Inferior parietal cortex (tissue), 1 donor: ENCODE data around the gene TES.
"Not testable (repeated sequence)": the region's sequence is repeated elsewhere in the genome, so short reads cannot be mapped to it uniquely, and the experiment has no call there.

Experiments used
- DNase-seq: peaks from one replicate; pipeline ENCODE4 v3.0.0-alpha.2; 2016; ENCODE audit errors: extremely low spot score

The TES gene

DNA sequence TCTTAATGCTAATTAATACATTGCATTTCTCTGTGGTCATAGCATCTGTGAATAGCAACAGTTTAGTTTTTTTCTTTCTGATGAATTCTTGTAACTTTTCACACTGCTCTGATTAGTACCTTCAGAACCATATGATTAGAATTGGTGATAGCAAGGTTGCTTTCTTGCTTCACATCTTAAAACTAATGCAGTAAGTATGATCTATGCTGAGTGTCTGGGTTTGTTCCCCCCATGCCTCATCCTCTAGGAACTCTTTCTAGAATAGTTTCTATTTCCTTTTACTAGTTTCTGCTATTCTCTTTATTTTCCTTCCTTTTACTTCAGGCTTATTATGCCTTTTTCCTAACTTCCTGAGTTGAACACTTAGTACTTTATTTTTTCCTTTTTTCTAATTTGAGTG, 32.4 kb downstream of the TES start:
- DNase-seq: no peak

DNA sequence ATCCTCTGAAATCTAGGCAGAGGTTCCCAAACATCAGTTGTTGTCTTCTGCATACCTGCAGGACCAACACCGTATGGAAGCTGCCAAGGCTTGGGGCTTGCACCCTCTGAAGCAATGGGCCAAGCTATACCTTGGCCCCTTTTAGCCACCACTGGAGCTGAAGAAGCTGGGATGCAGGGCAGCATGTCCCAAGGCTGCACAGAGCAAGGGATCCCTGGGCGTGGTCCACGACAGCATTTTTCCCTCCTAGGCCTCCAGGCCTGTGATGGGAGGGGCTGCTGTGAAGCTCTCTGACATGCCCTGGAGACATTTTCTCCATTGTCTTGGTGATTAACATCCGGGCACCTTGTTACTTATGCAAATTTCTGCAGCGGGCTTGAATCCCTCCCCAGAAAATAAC, 34.5 kb downstream of the TES start:
- DNase-seq: not testable (repeated sequence)

DNA sequence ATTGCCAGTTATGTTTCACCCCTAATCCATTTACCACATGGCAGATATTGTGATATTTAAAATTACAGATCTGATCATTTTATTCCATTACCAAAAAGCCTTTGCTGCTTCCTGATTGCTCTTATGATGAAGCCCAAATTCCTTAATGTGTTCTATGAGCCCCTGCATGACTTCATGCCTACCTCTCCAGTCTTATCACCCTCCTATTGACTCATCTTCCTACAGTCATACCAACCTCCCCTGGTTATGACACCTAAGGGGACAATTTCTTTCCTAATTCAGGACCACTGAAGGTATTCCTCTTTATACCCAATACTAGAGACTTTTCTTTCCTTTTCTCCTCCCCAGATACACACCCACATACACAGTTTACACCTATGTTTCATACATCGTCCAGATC, 36.0 kb downstream of the TES start:
- no peak for DNase-seq

DNA sequence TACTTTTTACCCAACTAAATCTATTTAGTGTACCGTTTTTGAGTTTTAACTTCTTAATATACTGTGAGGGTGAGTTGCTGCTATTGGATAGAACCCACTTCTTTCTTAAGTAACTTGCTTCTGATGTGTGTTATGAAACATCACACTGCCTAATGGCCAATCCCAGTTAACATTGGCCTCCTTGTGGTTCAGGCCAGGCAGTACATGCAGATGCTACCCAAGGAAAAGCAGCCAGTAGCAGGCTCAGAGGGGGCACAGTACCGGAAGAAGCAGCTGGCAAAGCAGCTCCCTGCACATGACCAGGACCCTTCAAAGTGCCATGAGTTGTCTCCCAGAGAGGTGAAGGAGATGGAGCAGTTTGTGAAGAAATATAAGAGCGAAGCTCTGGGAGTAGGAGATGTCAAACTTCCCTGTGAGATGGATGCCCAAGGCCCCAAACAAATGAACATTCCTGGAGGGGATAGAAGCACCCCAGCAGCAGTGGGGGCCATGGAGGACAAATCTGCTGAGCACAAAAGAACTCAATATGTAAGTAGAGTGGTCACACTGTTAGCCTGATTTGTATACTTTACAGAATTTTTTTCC, 39.7 kb downstream of the TES start:
- DNase-seq: no peak

DNA sequence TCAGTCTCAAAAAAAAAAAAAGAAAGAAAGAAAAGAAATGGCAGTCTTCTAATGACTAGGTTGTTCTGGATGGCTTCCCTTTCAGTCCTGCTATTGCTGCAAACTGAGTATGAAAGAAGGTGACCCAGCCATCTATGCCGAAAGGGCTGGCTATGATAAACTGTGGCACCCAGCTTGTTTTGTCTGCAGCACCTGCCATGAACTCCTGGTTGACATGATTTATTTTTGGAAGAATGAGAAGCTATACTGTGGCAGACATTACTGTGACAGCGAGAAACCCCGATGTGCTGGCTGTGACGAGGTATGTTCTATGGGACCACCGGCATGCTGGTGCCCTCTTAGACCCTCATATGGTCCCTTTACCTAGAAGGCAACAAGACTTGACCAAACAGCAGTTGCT, 41.3 kb downstream of the TES start:
- no peak for DNase-seq

DNA sequence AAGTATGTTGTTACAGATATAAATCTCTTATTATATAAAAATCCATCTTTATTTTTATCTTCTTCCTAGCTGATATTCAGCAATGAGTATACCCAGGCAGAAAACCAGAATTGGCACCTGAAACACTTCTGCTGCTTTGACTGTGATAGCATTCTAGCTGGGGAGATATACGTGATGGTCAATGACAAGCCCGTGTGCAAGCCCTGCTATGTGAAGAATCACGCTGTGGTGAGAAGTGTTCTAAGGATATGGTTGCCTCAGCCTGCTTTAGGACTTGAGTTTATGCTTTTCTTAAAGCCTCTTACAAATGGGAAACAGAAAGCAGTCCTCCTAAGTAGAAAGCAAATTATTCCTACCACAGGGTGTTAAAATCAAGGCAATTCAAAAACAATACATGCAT, 41.9 kb downstream of the TES start:
- no peak for DNase-seq

DNA sequence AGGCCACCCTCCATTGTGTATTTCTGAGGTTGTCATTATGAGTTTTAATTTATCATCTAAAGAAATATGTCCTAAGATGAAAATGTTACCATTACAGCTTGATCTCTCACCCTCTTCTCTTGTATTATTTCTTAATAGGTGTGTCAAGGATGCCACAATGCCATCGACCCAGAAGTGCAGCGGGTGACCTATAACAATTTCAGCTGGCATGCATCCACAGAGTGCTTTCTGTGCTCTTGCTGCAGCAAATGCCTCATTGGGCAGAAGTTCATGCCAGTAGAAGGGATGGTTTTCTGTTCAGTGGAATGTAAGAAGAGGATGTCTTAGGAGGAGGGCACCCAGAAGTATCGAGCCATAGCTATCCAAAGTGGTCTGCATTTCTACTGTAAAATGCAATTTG, 46.8 kb downstream of the TES start:
- DNase-seq: no peak

DNA sequence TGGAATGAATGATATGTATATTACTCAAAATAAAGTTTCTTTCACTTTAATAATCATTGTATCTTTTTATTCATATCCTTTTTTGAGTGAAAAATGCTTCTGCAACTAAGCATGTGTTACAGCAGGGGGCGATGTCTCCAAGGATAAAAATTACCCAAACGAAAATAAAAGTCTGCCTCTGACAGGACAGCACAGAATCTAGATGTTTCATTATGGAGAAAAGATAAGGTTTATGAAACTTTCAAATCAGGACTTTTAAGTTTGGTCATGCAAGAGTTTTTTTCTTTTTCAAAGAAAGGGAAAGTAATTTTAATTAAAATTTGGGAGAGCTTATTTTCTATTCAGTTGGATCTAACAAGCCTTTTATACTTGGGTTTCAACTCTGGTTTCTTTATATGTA, 48.4 kb downstream of the TES start:
- peak; percentile 80 for DNase-seq

DNA sequence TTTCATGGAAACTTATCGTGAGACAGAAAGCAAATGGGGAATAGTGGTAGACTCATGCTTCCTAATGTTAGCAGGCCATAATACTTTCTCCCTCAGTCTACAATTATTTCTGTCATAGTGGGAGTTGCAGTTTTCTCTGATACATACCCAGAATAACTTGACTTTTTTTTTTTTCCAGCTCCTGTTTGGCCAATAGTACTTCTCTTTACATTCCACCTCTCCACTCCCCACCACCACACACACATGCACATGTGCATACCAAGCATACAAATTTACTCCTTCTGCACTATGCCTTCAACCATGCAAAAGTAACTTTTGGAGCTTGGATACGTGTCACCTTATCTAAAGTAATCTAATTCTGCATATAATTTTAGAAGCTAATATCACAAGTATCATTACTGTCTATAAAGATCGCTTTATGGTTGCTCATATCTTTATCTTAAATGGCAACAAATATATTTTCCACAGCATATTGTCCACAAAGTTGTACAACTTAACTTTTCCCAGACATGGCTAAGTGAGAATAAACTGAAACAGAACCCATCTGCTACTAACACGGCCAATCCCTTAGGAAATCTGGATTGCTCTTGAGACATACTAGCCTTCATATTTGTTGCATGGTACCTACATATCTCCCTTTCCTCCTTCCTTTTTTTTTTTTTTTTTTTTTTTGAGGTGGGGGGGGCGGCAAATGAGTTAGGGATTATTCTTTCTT, 49.0 kb downstream of the TES start:
- no peak for DNase-seq

DNA sequence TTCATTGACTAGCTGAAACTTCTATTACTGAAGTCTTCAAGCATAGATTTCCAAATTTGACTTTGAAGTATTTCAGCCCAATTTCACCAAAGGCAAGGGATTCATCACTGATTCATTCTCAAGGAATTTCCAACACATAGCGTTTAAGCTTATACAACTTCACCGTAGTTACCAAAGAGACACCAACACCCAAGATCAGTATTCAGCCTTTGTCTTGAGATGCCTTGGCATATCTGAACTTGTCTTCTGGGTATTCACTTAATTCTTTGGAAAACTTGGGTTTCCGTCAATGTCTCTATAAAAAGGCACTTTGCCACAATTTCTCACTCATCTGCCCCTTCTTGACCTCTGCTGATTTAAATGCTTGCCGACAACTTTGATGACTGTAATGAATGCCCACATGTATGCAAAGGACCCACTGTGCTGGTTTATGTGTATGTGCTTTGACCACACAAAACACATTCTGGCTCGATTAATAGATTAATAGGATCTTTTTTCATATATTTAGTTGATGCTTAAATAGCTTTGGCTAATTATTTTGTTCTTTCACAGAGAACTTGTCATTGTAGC, 49.6 kb downstream of the TES start:
- no peak for DNase-seq

DNA sequence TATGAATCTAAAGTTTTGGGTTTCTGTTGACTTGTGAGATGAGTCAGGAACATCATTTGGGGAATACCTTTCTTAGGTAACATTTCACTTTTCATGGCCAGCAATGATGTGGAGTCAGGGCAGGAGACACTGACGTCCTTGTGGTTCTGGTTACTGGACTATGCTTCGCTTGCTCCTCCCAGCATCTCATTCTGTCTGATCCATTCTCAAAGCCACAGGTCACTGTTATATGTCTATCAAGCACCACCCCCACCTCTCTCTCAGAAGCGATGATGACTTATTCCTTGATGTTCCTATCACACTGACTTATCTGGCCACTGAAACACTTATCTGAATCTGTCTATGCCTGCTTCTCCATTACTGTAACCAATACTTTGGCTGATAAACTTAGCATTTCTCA, 51.6 kb downstream of the TES start:
- DNase-seq: no peak

DNA sequence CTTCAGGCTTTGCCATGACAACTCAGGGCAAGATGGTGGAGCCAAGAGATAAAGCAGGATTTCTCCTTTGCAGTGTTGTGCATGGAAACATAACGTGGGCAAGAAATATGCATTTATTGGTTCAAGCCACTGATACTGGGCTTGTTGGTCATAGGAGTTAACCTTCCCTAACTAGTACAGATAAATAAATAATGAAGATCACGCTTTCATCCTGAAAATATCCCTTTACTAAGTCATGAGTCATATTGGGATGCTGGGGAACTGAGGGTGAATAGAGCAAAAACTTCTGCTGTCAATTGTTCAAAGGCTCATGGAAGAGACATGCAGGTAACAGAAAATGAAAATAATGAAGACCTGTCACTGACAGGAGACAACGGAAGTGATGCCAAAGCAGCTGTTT, 55.5 kb downstream of the TES start:
- DNase-seq: no peak

DNA sequence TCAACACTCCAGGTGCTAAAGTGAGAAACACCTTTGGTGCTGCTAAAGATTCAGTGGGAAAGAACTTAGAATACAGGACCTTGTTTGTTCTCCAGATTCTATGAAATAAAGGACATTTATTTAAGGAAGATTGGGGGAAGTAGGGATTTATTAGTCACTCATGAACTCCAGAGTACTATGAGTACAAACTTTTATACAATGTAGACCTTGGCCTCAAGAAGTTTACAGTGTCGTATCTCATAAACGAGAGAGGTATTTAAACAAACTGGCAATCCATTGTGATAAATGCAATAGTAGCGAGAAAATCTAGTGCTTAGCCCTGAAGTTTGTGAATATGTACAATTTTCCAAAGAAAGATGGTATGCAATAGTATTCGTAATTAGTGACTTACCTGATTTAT, 59.1 kb downstream of the TES start:
- no peak for DNase-seq

DNA sequence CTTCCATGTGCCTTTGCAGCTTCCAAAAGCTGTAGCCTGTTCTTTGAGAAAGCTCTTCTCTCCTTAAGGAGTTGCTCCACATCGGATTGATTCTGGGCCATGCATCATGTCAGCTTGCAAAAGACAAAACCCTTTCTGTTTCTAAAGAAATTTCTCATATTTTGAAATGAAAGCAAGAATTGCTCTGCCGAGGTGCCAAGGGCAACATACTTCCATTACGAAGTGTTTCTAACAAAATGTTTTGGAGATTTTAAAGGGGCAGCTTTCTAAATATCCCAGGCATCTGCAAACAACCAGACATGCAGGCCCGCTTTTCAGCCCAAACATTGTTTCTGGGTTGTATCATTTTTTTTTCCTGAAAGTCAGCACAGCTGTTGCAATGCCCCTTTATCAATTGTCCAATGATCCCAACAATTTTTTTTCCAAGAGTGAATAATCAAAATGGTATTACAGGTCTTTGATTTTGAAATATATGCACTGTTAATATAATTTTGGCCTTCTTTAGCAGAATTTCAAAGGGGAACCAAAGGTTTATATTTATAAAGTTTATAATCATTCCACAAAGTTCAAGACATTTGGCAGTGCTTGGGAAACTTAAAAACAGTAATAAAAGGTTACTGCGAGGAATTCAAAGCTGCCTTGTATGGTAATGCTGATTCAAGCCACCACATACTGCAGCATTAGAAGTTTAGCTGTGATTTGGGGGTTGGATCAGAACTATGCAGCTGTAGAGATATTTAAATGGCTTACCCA, 61.0 kb downstream of the TES start:
- DNase-seq: no peak

DNA sequence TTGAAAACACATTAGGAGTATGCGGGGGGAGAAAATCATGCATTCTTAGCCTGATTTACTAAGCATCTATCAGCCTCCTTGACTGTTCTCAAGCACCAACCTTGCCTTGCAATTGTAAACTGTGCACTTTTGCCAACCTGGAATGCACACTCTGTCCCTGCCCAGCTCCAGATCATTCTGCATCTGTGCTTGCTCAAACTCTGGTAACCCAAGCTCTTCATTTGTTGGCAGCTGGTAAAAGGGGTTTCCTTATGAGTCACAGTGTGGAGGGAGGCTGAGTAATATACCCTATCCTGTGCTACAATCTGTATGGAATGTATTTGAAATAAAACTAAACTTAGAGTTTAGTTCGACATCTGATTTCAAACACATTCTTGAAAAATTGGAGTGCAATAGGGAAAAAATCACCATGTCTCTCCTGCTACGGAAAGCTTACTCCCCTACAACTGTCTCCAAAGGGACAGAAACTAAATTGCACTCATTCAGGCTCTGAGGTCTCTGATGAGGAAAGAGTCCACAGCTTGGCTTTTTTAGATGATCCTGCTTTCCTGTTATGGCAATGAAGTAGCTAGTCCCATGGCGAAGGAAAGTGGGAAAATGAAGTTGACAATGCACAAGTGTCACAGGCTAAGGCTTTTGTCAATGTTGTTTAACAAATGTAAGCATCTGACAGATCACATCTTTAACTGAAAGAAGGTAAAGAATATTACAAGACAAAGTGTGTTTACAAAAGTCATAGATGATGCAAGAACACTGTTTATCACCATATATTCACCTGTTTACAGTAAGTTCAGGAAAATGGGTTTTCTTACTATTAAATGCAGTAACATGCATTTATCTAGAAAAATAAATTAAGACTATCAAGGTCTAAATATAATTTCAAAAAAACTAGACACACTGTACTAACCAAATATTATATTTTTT, 61.9 kb downstream of the TES start:
- DNase-seq: peak; percentile 17

DNA sequence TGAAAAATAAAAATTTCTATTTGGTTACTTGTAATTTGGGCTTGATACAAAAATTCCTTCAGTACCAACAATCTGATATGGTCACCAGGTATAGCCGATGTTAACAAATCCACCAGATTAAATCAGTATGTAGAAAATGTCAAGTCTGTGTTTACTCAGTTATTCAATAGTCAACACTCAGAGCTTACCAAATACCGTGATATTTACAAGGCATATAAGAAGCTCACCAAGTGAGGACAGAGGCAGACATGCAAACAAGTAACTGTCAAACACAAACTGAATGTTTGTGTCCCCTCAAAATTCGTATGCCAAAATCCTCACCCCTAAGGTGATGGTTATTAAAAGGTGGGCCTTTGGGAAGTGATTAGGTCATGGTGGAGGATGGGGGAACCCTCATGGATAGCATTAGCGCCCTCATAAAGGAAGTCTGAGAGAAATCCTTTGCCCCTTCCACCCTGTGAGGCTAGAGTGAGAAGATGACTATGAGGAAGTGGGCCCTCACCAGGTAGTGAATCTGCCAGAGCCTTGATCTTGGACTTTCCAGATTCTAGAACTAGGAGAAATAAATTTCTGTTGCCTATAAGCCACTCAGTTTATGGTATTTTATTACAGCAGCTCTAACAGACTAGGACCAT, 63.1 kb downstream of the TES start:
- no peak for DNase-seq

DNA sequence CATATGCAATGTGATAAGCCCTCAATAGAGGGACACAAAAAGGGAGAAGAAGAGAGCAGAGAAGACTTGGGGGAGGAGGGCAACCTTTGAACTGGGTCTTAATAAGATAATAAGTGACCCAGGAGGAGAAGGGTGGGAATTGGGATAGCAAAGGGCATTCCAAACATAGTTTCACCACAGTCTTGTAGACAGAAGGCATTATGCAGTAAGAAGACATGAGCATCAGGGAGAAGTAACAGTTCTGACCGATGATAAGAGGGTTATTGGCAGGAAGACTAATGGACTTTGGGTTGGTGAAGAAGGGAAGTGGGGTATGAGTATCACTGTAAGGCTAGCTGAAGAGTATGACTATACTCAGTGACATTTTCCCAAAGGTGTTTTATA, 63.6 kb downstream of the TES start:
- no peak for DNase-seq

DNA sequence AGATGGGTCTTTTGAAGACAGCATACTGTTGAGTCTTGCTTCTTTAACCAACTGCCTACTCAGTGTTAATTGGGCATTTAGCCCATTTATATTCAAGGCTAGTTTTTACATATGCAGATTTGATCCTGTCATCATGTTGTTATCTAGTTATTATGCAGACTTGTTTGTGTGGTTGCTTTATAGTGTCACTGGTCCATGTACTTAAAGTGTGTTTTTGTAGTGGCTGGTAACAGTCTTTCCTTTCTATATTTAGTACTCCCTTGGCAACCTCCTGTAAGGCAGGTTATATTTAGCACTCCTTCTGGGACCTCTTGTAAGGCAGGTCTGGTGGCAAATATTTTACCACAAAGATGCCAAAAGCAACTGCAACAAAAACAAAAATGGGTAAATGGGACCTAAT, 66.7 kb downstream of the TES start:
- no peak for DNase-seq

DNA sequence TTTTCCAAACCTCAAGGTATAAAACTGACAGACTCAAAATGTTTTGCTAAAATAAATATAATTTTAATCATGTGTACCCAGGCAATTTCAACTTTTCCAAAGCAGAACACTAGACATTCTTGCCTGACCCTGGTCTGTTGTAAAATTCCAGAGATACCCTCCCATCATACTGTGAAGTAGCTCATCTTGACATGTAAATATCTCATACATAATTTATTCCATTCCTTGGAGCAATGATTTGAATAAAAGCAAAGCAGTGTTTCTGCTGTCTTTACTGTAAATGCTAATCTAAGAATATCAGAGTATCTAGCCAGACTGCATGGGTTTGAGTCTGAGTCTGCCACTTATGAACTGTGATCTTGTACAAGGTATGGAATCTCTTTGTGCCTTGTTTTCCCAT, 68.9 kb downstream of the TES start:
- DNase-seq: no peak

DNA sequence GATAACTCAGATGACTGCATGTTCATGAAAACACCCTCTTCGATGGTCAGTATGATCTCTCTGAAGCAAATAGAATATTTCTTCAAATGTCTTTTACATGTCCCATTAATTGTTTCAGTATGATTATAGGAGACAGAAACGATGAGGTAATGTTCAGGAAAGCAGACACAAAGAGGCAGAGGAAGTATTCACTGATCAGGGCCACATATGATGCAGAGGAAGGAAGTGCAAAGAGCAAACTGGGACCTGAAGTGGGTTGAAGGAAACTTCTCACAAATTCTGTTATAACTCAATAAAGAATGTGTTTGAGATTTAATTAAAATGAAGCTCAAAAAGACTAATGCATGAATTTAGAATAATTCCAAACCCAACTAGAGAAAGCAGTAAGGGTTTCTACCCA, 70.5 kb downstream of the TES start:
- no peak for DNase-seq

DNA sequence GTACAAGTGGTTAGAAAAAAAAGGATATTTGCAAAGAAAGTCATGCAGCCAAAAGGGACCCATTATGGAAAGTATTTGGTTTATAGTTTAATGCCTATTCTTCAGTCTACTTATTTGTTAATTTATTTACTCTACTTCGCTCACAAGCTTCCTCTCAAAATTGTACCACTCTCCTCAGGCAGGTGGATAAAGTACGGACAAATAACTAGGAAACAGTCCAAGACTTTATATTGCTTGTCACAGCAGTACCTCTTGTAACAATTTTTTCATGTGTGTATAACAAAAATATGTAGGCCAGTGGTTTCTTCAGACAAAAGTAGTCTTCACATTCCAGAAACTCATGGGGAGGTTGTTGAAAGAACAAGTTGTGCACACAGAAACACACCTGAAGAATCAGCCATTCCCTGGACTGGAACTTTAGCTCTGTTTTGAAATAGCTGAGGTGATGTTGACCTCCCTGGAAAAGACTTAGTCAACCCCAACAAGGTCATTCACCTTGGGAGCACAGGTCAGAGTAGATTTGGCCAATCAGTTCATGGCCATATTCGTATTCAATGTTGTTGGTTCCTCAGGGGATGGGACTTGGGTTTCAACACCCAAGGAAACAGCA, 73.4 kb downstream of the TES start:
- no peak for DNase-seq
